Islet precursor cell (in vitro differentiated cells): Measurements from ENCODE around the gene PYROXD2.

Experiments used
- DNase-seq: peaks from one replicate; pipeline ENCODE4 v3.0.0-alpha.2; 2018

PYROXD2 gene

GRCh38 chr10:98433881-98434732 lies 19.1 kb upstream of the PYROXD2 start:
- DNase-seq: peak; percentile 48

GRCh38 chr10:98433371-98433770 lies 18.4 kb upstream of the PYROXD2 start:
- no peak for DNase-seq

GRCh38 chr10:98432330-98432729 lies 17.3 kb upstream of the PYROXD2 start:
- no peak for DNase-seq

- DNase-seq: peak; percentile 35
Observed at GRCh38 chr10:98431016-98431415, 16.0 kb upstream of the PYROXD2 start.

GRCh38 chr10:98430427-98430826 lies 15.4 kb upstream of the PYROXD2 start:
- DNase-seq: peak; percentile 21

- peak; percentile 29 for DNase-seq
Observed at GRCh38 chr10:98429320-98430072, 14.5 kb upstream of the PYROXD2 start.

GRCh38 chr10:98427011-98427515 lies 12.1 kb upstream of the PYROXD2 start:
- DNase-seq: no peak

- DNase-seq: peak; percentile 79
Observed at GRCh38 chr10:98425511-98426352, 10.8 kb upstream of the PYROXD2 start.

GRCh38 chr10:98424295-98425254 lies 9.6 kb upstream of the PYROXD2 start:
- DNase-seq: peak; percentile 78

GRCh38 chr10:98423691-98424120 lies 8.7 kb upstream of the PYROXD2 start:
- DNase-seq: peak; percentile 86

GRCh38 chr10:98422182-98422581 lies 7.2 kb upstream of the PYROXD2 start:
- DNase-seq: peak; percentile 26

- DNase-seq: peak; percentile 30
Observed at GRCh38 chr10:98420786-98421185, 5.8 kb upstream of the PYROXD2 start.

- peak; percentile 50 for DNase-seq
Observed at GRCh38 chr10:98419469-98420261, 4.7 kb upstream of the PYROXD2 start.

GRCh38 chr10:98418665-98419468 lies 3.9 kb upstream of the PYROXD2 start:
- DNase-seq: no peak

- DNase-seq: peak; percentile 43
Observed at GRCh38 chr10:98417973-98418664, 3.1 kb upstream of the PYROXD2 start.

GRCh38 chr10:98417481-98417959 lies 2.5 kb upstream of the PYROXD2 start:
- DNase-seq: peak; percentile 48

GRCh38 chr10:98416606-98417388 lies 1.8 kb upstream of the PYROXD2 start:
- DNase-seq: peak; percentile 48

GRCh38 chr10:98415731-98416119 lies 743 bp upstream of the PYROXD2 start:
- DNase-seq: no peak
